Measurements from ENCODE around the gene NCK2.

Gene NCK2

DNA sequence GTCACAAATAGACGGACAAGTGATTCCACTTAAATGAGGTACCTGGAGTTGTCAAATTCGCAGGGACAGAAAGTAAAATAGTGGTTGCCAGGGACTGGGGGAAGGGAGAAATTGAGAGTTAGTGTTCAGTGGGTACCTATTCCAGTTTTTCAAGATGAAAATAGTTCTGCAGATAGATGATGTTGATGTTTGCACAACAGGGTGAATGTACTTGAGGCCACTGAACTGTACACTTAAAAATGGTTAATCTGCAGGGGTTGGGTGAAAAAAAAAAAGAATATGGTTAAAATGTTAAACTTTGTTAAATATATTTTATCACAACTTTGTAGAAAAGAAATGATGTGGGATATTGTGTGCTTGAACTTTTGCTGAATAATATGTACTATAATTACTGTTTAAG is 102.3 kb downstream of the NCK2 start:
- no peak for DNase-seq

DNA sequence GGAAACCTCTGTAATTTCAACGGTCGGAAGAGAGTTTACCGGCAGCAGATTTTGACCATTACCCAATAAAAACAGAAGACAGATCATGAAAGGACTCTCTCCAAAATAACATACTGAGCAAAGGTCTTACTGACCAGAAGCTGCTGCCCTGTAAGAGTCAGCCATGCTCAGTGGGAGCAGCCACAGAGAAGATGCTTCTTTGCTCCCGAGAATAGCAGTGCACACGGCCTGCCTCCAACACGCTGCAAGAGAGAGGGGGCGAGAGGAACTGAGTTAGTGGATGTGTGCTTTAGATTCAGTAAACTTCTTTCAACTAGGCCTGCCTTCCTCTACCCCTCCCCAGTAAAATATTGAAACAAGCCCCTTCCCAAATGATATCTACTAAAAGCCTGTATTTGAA is 103.7 kb downstream of the NCK2 start:
- DNase-seq, result no peak

DNA sequence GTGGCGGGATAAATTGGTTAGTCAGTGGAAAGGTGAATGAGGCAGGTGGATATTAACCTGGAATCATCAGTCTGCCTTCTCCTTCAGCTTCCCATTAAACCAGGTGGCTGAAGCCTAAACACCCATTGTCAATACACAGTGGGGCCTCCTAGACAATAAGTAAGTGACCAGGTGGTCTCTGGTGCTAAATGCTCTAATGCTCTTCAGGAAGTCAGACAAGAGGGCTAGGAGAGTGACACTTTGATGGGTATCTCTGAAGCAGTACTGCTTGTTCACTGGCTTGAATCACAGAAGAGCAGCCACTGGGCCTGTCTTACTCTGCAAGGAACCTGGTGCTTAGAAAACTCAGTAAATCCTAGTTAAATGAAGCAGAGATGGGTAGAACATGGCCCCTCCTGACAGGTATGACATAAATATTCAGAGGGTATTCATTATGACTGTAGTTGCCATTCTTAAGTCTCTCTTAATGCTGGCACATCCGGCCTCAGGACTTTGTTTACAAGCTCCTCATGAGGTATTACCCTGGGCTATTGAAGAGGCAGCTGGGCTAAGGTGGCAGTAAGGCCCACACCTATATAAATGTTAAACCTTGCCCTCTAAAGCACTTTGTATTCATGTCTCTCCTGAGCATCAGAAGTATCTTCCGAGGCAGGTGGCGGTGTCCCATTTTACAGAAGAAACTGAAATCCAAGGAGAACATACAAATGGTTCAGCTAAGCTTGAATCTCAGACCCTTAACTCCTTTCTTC is 104.9 kb downstream of the NCK2 start:
- DNase-seq, result no peak

DNA sequence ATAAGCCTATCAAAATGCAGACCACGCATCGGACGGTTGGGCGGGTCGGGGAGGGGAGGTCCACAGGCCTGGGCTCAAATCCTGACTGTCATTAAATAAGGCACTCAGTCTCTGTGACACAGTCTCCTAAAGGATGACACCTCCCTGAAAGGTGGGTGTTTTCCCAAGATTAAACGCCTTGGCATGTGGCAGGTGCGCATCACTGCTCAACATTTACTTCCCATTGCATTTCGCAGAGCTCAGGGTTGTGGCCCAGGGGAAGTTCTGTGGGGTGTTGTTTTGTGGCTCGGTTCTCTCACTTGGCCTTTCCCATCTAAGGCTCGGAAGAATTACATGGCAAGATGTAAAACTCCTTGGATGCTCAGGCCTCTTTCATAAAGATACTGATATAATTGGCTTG is 107.4 kb downstream of the NCK2 start:
- DNase-seq, result no peak

DNA sequence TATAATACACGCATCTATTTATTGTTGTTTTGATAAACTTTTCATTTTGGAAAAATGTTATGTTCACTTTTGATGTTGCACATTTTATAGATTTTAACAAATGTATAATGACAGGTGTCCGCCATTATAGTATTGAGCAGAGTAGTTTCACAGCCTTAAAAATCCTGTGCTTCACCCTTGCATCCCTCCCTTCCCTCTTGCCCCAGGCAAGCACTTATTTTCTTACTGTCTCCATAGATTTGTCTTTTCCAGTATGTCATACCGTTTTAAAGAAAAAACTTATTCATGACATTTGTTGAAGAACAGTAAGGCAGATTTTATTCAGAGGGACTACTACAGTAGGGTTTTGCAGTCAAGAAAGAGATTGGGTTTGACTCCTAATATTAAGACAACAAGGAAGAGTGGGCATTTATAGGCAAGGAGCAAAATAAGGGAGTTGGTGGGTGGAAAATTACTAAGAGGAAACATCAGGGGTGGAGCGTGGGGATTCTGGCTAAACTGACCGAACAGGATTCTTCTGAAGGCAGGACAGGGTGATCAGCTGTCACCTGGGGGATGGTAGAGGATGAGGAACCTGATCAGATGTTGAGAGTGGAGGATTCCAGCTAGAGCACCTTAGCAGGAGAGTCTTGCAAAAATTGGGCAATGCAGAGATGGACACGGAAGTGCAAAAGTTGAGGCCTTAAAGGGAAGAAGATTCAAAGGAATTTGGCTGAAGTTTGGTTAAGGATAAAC is 108.8 kb downstream of the NCK2 start:
- no peak for DNase-seq

DNA sequence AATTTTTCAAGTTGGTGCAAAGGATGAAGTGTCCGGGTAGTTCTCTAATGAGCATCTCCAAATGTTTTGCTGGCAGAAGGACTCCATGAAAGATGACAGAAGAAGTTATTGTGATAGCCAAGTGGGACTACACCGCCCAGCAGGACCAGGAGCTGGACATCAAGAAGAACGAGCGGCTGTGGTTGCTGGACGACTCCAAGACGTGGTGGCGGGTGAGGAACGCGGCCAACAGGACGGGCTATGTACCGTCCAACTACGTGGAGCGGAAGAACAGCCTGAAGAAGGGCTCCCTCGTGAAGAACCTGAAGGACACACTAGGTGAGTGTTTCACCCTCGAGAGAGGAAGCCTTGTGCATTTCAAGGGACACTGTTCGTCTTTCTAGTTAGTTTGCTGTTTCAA is 110.3 kb downstream of the NCK2 start:
- no peak for DNase-seq

DNA sequence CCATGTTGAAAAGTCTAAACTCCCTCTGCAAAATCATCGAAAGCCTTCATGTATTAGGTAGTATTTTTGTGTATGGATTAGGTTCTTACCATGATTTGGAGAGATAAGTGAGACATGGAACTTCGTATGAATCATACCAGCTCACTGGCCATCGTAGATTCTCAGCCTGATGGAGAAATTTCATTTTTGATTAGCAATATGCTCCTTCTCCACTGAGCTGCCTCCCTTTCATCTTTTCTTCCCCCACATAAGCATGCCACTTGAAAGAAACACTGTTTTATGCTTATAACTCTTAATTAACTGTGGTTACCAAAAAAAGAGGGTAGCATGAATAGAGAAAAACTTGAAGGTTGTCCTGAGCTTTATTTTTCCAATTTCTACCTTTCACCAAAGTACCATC is 111.9 kb downstream of the NCK2 start:
- no peak for DNase-seq

DNA sequence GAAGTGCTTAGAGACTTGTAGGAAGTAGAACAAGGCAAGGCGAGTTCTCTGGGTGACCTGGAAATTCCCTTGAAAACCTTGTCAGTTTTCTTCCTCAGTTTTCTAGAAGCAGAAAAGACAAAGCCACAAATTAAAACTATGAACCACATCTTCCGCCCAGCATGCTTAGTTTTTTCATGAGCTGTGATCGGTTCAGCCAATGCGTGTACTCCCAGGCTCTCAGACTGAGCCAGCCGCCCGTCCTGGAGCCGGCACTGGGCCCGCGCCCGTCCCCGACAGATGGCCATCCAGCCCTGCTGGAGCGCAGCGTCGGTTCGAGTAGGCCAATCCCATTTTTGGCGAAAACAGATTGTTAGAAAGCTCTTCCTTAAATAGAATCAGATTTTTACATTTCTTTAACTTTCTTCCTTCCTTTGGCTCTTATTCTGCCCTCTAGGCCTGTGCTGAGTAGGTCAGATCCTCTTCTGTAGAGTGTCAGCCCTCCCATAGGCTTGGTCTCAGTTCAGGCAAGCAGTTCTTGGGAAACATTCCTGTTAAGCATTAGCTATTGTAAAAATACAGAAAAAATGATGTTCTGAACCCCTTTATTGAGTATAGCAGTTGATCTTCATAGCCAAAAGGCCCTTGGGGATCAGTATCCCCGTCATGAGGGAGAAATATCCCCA is 112.5 kb downstream of the NCK2 start:
- no peak for DNase-seq

DNA sequence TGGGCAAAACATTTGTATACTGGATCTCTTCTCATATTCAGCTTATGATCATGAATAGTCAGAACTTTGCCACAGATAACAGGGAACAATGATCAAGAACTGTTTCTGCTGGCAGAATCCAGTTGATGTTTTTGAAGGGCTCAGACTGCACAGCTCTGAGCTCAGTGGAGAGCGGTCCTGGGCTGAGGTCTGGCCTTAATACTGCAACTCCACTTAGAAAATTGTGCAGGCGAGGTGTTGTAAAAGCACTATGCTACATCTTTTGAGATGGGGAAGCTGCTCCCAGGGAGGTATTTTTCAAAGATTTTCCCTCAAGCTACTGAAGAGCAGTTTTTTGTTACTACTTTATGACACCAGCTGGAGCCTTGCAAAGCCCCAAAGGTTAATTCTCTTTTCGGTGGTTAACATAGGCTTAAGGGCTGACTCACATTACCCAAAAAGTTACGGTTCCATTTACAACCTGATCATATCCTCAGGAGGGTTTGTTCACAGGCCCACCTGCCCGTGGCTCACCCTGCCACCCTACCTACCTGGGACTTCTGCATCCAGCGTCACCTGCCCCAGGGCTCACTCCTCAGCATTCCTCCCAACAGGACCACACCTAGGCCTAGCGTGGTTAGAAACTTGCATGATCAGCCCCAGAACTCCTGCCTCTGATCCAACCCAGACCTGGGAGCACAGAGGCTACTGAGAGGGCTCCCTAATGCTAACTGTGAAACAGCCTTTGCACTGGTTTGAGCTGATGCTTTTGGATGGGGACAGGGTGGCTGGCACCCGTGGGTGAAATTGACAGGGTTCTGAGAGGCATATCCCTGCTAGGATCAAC is 114.4 kb downstream of the NCK2 start:
- no peak for DNase-seq

DNA sequence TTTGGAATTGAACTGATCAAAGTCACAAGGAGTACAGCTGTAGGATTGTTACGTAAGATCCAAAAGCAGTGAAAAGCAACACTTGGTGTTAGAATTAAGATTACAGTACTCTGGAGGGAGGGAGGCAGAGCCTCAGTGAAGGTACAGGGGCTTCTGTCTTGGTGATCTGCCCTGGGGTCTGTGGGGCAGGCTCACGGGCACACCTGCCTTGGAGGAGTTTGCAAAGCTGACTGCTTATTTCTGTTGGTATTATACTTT is 114.9 kb downstream of the NCK2 start:
- DNase-seq, result no peak

DNA sequence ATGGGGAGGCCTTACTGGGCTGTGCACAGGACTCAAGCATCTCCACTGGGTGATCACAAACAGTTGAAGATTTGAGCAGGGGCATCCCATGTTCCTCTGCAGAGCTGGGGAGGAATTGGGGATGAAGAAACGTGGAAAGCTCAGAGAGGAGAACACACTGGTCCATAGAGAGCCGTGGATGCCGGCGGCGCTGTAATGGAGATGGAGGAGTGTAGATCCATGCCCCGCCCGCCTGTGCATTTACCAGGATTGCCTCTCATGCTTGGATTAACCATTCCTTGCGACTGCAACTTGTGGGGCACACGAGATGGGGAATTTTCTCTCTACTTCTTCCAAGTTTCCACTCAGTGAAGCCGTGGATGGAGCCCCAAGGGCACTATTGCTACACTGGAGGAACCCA is 115.9 kb downstream of the NCK2 start:
- no peak for DNase-seq

DNA sequence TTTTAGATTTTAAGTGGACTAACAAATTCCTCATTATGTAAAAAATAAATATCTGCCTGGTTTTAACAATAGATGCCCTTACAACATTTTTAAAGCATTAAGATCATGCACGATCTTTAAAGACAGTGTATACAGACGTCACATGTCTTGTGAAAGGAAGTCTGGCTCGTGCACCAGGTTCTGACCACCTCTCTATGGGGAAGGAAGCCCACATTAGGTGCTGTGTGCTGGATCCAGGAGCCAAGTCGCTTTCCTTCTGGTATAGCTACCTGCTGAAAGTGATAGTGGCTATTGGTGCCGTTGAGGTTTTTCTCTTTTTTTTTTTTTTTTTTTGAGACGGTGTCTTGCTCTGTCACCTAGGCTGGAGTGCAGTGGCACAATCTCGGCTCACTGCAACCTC is 116.5 kb downstream of the NCK2 start:
- DNase-seq, result no peak

DNA sequence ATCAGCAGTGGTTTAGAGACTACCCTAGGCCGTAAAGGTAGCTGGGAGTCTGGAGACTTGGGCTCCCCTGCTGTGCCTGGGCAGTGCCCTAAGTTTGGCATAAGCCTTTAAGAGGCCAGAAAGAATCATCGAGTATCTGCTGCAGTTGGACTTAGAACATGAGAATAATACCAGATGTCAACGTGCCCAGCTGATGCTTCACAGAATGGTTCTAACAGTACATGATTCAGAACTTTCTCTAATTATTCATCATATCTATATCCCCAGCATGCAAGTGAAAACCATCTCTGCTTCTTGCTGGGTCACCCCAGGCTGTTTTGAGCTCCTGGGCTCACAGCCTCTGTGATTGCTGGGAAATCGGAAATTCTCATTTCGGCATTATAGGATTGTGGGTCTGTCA is 118.1 kb downstream of the NCK2 start:
- no peak for DNase-seq

DNA sequence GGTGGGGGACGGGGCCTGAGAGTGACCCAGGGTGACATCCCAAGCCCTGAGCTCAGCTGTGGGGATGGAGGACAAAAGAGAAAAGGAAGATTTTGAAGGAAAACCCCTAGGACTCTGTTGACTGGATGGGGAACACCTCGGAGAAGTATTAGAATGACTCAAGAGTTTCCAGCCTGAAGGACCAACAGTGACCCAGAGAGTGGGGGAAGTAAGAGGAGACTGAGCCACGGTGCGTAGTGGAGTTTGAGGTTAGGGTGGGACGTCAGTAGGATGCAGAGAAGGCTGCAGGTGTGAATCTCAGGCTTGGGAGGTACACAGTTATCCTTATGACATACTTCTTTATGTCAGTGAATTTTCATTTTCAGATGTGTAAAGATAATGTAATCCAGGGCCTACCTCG is 119.5 kb downstream of the NCK2 start:
- no peak for DNase-seq

DNA sequence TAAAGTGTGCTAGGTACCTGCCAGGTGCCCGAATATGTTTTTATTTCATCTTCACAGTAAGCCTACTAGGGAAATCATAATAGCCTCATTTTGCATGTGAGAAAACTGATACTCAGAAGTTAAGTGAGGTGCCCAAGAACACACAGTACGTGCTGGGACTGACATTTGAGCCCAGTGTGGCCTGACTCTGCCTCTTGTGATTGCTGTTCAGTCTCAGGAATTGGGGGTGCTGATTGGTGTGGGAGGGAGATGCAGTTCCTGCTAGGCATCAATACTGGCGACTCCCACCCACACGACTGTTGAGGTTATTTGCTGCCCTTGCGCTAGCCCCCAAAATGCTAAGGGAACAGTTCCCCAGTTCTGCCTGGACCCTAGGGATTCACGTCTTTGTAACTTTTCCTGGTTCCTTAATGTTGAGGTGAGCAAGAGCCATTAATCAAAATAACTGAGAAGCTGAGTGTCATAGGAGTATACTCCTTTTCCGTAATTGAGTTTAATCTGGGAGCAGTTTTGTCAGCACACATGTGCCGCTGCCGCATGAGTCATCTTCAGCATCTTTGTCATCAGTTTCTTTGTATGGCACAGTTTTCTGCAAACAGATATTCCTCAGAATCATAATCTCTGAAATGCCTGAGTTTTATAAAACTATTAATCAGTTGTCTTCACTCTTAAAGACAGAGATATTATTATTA is 120.7 kb downstream of the NCK2 start:
- no peak for DNase-seq

DNA sequence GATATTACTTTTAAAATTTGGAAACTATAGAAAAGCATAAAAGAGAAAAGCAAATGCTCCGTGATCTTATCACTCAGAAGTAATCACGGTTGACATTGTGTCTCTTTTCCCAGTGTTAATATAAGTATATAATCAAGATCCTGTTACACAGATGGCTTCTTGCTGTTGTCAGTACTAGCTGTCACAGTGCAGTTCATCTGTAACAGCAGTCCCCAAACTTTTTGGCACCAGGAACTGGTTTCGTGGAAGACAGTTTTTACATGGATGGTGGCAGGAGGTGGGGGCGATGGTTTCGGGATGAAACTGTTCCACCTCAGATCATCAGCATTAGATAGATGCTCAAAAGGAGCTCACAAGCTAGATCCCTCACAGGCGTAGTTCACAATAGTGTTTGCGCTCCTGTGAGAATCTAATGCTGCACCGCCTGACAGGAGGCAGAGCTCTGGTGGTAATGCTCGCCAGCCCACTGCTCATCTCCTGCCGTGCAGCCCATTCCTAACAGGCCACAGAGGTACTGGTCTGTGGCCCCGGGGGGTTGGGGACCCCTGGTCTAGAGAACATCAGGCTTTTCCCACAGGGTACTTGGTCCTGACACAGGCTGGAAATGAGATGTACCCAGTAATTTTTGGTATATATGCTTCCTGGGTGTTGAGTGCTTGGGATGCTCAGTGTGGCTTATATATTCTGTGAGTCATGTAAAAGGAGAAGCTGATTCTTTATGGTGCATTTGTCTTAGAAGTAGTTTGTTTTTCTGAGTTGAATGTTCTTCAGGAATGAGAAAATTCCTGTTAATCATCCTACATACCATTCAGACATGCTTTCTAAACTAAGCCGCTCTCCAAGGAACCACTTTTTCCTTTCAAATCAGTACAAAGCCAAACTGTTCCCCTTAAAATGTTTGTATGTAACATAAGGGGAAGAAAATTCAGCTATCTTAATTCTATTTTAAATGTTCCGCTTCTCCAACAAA is 121.8 kb downstream of the NCK2 start:
- DNase-seq, result no peak

DNA sequence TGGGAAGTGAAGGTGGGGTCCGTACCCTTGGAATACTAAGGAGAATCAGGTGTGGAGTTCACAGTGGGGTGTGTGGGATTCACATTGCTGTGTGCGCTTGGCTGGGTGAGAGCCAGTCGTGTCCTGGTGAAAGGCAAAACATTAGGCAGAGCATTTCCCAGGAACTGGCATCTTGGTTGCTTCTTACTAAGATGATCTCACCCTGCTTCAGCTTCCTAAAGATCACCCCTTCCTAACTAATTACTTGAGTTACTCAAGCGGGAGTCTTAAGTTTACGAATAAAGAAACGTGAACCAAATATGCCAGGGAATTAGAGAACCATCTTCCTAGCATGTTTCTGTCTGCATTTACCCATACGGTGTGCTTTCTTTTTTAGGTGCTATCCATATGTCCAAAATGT is 122.9 kb downstream of the NCK2 start:
- DNase-seq, result no peak

DNA sequence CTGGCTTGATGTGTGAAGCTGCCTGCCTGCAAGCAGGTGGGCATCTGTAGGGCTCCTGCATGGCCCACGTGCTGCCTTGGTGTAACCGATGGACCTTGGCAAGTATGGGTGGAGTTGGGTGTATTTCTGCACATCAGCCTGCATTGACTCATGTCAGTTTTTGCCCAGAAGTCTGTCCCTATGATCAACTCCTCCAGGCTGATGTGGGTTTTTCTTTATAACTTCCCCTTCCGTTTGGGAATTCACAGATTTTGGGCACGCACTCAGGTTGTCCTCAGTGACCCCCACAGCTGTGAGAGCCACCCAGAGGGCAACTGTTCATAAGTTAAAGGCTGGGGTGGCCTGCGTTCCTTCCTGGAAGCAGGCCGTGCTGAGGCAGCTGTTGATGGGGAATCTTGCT is 123.3 kb downstream of the NCK2 start:
- DNase-seq, result no peak

DNA sequence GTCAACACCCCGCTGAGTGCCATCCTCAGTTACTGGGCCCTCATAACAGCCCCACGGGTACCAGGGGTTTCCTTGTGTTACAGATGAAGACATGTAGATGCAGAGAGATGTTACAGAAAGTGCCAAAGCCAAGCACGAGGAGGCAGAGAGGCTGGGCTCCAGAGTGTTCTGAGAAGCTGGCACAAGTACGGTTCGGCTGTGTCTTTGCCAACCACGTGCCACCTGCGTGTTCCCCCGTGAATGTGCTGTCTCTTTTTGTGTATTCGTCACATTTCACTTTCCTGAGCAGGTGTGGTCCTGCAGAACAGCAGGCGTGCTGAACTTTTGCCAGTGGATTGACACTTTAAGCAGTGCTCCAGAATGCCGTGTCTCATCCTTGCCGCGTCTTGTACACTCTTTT is 124.6 kb downstream of the NCK2 start:
- no peak for DNase-seq

DNA sequence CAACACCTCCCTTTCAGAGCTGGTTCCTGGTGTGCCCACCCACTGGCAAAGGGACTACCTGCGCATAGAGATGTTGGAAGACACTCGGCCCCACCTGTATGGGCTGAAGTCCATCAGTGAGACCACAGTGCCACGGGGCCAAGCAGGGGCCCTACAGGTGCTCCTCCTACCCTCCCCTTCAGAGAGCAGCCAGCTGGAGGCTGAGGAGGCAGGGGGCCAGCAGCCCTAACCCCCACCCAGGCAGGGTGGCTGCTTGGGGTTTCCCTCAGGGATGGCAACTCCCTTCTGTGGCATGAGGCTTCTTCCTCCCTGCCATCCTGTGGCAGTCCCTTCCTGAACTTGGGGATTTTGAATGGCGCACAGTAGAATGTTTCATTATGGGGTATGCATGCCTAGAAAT is 125.3 kb downstream of the NCK2 start:
- no peak for DNase-seq

DNA sequence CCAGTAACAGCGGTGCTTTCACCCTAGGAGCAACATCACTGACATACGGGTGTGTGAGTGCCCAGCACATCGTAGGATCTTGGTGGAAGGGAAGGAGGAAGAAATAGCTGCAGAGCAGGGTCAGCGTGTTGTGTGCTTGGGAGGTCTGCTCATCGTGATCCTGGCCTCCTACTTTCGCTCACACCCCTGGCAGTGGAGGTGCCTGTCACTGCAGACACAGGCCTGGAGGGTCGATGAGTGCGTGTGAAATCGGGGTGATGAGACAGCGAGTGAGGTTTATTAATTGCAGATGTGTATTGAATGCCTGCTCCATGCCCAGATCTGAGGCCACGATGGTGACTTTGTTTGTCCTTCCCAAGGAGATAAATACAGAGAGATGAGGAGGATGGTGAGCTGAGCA is 126.1 kb downstream of the NCK2 start:
- no peak for DNase-seq

Measured in right kidney (tissue), 1 donor.